ENCODE measurements around the gene ASMTL. TPM values are rescaled to one million over a fixed set of nuclear protein-coding genes. Genes with fewer than 3 reads are reported as not detected.
A peak's percentile ranks its signal among the peaks of the same experiment; 100 is the strongest.

Gene ASMTL
- total and polyA plus RNA-seq, 2 donors (not counting 1 experiment from before 2014, with no cell fraction given): 12.9 to 19.8 TPM

GRCh38 chrX:1455948-1456280, 3.2 kb upstream of the ASMTL start:
- Histone ChIP-seq H3K4me2 (ENCODE audit: extremely low read depth, insufficient read depth, low read length) (no peak overlapping the region), H3K79me2 (ENCODE audit: control insufficient read depth, insufficient read depth, low read length) (peaks cover 10% of the 10 kb centered on the region), H3K9ac (ENCODE audit: insufficient read depth, low read length) (no peak overlapping the region), H3K9me3 (ENCODE audit: control insufficient read depth, insufficient read depth, low read depth, low read length) (no peaks in the 10 kb centered on the region), H3K4me3 (replicated peaks in 1 of 4; ENCODE audit: control extremely low read depth in 1 of 4, insufficient read depth in 1 of 4, low read depth in 3 of 4, low read length in 4 of 4) (no peak overlapping the region), H3K36me3 (ENCODE audit: control insufficient read depth, insufficient read depth, low read length) (no peaks in the 10 kb centered on the region), H3K27ac (ENCODE audit: insufficient read depth, low read length) (no peak overlapping the region), H3K27me3 (ENCODE audit: control insufficient read depth, insufficient read depth, low read length) (no peaks in the 10 kb centered on the region), H2AFZ (ENCODE audit: low read length) (no peak overlapping the region), H4K20me1 (ENCODE audit: control insufficient read depth, extremely low read depth, insufficient read depth, low read length) (no peaks in the 10 kb centered on the region), H3K4me1 (ENCODE audit: control insufficient read depth, extremely low read depth, insufficient read depth, low read length) (no peaks in the 10 kb centered on the region)
- no peak for DNase-seq (ENCODE audit: low read depth in 2 of 2)
- no peak for TF ChIP-seq CTCF (conservative IDR thresholded peaks at IDR 0.05 in 1 of 2, IDR thresholded peaks at IDR 0.05 in 1 of 2; ENCODE audit: low read depth in 1 of 2, low read length in 2 of 2)
- no peak for TF ChIP-seq EZH2 (IDR thresholded peaks at IDR 0.05; ENCODE audit: low read length, missing control alignments)

DNA sequence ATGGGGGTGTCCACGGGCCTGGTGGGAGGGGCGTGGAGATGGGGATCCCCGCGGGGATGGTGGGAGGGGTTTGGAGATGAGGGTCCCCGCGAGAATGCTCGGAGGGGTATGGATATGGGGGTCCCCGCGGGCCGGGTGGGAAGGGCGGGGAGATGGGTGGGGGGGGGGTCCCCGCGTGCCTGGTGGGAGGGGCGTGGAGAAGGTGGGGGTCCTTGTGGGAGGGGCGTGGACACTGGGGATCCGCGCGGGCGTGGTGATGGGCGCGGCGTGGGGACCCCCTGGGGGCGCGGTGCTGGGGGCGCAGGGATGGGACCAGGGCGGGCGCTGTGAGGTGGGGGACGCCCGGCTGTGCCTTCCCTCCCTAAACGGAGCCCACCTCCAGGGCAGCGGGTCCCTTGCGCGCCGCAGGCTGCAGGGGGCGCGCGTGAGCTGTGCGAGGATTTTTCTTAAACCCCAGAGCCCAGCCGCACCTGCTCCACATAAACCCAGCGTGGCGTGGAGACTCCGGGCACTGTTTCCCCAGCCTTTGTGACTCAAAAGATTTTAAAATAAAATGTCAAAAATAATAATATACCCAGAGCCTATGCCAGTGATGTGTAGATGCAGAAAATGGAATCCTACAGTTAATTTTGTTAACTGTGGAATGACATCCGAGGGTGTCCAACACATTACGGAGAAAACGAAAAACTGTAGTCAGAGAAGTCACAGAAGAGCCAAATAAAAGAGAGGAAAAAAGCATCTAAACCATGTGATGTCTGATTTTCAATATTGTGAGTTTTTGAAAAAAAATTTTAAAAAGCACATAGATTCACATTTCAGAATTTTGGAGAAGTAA, 1.5 kb upstream of the ASMTL start:
- peak; percentile 60 to 75 for DNase-seq (ENCODE audit: low read depth in 2 of 2)
- Histone ChIP-seq H3K9me3 (ENCODE audit: control insufficient read depth, insufficient read depth, low read depth, low read length) (no peaks in the 10 kb centered on the region), H3K4me1 (ENCODE audit: control insufficient read depth, extremely low read depth, insufficient read depth, low read length) (no peaks in the 10 kb centered on the region), H3K9ac (ENCODE audit: insufficient read depth, low read length) (no peak overlapping the region), H3K27ac (ENCODE audit: insufficient read depth, low read length) (no peak overlapping the region), H3K36me3 (ENCODE audit: control insufficient read depth, insufficient read depth, low read length) (no peaks in the 10 kb centered on the region), H3K4me3 (replicated peaks in 1 of 4; ENCODE audit: control extremely low read depth in 1 of 4, insufficient read depth in 1 of 4, low read depth in 3 of 4, low read length in 4 of 4) (peak overlapping the region in 1 of 4 experiments; percentile 70), H4K20me1 (ENCODE audit: control insufficient read depth, extremely low read depth, insufficient read depth, low read length) (no peaks in the 10 kb centered on the region), H3K27me3 (ENCODE audit: control insufficient read depth, insufficient read depth, low read length) (no peaks in the 10 kb centered on the region), H2AFZ (ENCODE audit: low read length) (no peak overlapping the region), H3K4me2 (ENCODE audit: extremely low read depth, insufficient read depth, low read length) (no peak overlapping the region), H3K79me2 (ENCODE audit: control insufficient read depth, insufficient read depth, low read length) (peaks cover 15% of the 10 kb centered on the region)
- peak; percentile 87 to 88 for TF ChIP-seq CTCF (conservative IDR thresholded peaks at IDR 0.05 in 1 of 2, IDR thresholded peaks at IDR 0.05 in 1 of 2; ENCODE audit: low read depth in 1 of 2, low read length in 2 of 2)
- TF ChIP-seq EZH2 (IDR thresholded peaks at IDR 0.05; ENCODE audit: low read length, missing control alignments): no peak

GRCh38 chrX:1453395-1453783, 680 bp upstream of the ASMTL start:
- Histone ChIP-seq H3K9ac (ENCODE audit: insufficient read depth, low read length) (peak overlapping the region; percentile 50), H3K4me3 (replicated peaks in 1 of 4; ENCODE audit: control extremely low read depth in 1 of 4, insufficient read depth in 1 of 4, low read depth in 3 of 4, low read length in 4 of 4) (peak overlapping the region; percentile 47 to 70 (median 48)), H3K79me2 (ENCODE audit: control insufficient read depth, insufficient read depth, low read length) (peaks cover 18% of the 10 kb centered on the region), H3K27me3 (ENCODE audit: control insufficient read depth, insufficient read depth, low read length) (no peaks in the 10 kb centered on the region), H2AFZ (ENCODE audit: low read length) (peak overlapping the region; percentile 84), H3K27ac (ENCODE audit: insufficient read depth, low read length) (no peak overlapping the region), H4K20me1 (ENCODE audit: control insufficient read depth, extremely low read depth, insufficient read depth, low read length) (no peaks in the 10 kb centered on the region), H3K4me2 (ENCODE audit: extremely low read depth, insufficient read depth, low read length) (peak overlapping the region; percentile 54), H3K9me3 (ENCODE audit: control insufficient read depth, insufficient read depth, low read depth, low read length) (no peaks in the 10 kb centered on the region), H3K4me1 (ENCODE audit: control insufficient read depth, extremely low read depth, insufficient read depth, low read length) (no peaks in the 10 kb centered on the region), H3K36me3 (ENCODE audit: control insufficient read depth, insufficient read depth, low read length) (no peaks in the 10 kb centered on the region)
- DNase-seq (ENCODE audit: low read depth in 2 of 2): no peak
- TF ChIP-seq EZH2 (IDR thresholded peaks at IDR 0.05; ENCODE audit: low read length, missing control alignments) (no peak), CTCF (conservative IDR thresholded peaks at IDR 0.05 in 1 of 2, IDR thresholded peaks at IDR 0.05 in 1 of 2; ENCODE audit: low read depth in 1 of 2, low read length in 2 of 2) (no peak)

All from fibroblast of lung (primary cell).